Trophoblast cell (in vitro differentiated cells and primary cell): ENCODE data around the gene CPA1.
A peak's percentile ranks its signal among the peaks of the same experiment; 100 is the strongest.

Source experiments
- DNase-seq, 2 donors: peaks; one replicate each; pipeline ENCODE4 v3.0.0-alpha.2; 2016
- H2AFZ ChIP-seq: 2 replicates; pipeline ENCODE4 v1.6.1; 2013; ENCODE audit warnings: low read length, moderate library complexity, mild to moderate bottlenecking; ENCODE audit not compliant: insufficient read depth, poor library complexity
- H2AK5ac ChIP-seq: 2 replicates; pipeline ENCODE4 v1.6.1; 2013; ENCODE audit warnings: mild to moderate bottlenecking, low read length
- H2BK120ac ChIP-seq: 2 replicates; pipeline ENCODE4 v1.6.1; 2013; ENCODE audit warnings: low read length, mild to moderate bottlenecking, moderate library complexity; ENCODE audit not compliant: insufficient read depth, poor library complexity
- H2BK12ac ChIP-seq: 2 replicates; pipeline ENCODE4 v1.6.1; 2013; ENCODE audit warnings: mild to moderate bottlenecking, low read length, moderate library complexity
- H2BK5ac ChIP-seq: 2 replicates; pipeline ENCODE4 v1.6.1; 2013; ENCODE audit warnings: low read length, low read depth, moderate library complexity, mild to moderate bottlenecking; ENCODE audit not compliant: poor library complexity
- H3K14ac ChIP-seq: 2 replicates; pipeline ENCODE4 v1.6.1; 2013; ENCODE audit warnings: mild to moderate bottlenecking, low read length
- H3K18ac ChIP-seq: 2 replicates; pipeline ENCODE4 v1.6.1; 2013; ENCODE audit warnings: mild to moderate bottlenecking, low read length
- H3K23ac ChIP-seq: 2 replicates; pipeline ENCODE4 v1.6.1; 2013; ENCODE audit warnings: low read length
- H3K27ac ChIP-seq: 2 replicates; pipeline ENCODE4 v1.5.1; 2013; ENCODE audit warnings: low read depth, mild to moderate bottlenecking, inconsistent platforms, low read length, moderate library complexity
- H3K27me3 ChIP-seq: 2 replicates; pipeline ENCODE4 v1.6.1; 2013; ENCODE audit warnings: inconsistent platforms, mild to moderate bottlenecking, low read length, moderate library complexity; ENCODE audit not compliant: insufficient read depth
- H3K36me3 ChIP-seq, 2 experiments: 1 replicate in 1 of 2; 2 replicates in 1 of 2; pipeline ENCODE4 v1.6.1; 2013; ENCODE audit warnings: low read length in 2 of 2, mild to moderate bottlenecking in 2 of 2, moderate library complexity in 1 of 2; ENCODE audit not compliant: insufficient read depth in 2 of 2, control insufficient read depth in 1 of 2
- H3K4ac ChIP-seq: 2 replicates; pipeline ENCODE4 v1.6.1; 2013; ENCODE audit warnings: low read depth, mild to moderate bottlenecking, low read length, moderate library complexity
- H3K4me1 ChIP-seq, 2 experiments: 1 replicate in 1 of 2; 2 replicates in 1 of 2; pipeline ENCODE4 v1.6.1; 2013; ENCODE audit warnings: low read length in 2 of 2, mild to moderate bottlenecking in 2 of 2, moderate library complexity in 1 of 2; ENCODE audit not compliant: insufficient read depth in 2 of 2, control insufficient read depth in 1 of 2
- H3K4me2 ChIP-seq: 2 replicates; pipeline ENCODE4 v1.6.1; 2013; ENCODE audit warnings: inconsistent platforms, mild to moderate bottlenecking, low read length, moderate library complexity
- H3K4me3 ChIP-seq: 2 replicates; pipeline ENCODE4 v1.5.1; 2013; ENCODE audit warnings: mild to moderate bottlenecking, low read depth, low read length, inconsistent platforms
- H3K79me1 ChIP-seq: one replicate; pipeline ENCODE4 v1.6.1; 2013; ENCODE audit warnings: low read length
- H3K79me2 ChIP-seq: 2 replicates; pipeline ENCODE4 v1.6.1; 2013; ENCODE audit warnings: low read length, mild to moderate bottlenecking; ENCODE audit not compliant: control insufficient read depth, insufficient read depth, poor library complexity
- H3K9ac ChIP-seq: 2 replicates; pipeline ENCODE4 v1.6.1; 2013; ENCODE audit warnings: mild to moderate bottlenecking, low read length
- H3K9me3 ChIP-seq: 2 replicates; pipeline ENCODE4 v1.6.1; 2013; ENCODE audit warnings: low read depth, mild to moderate bottlenecking, control low read depth, inconsistent platforms, low read length; ENCODE audit not compliant: insufficient read depth
- H4K12ac ChIP-seq: 2 replicates; pipeline ENCODE4 v1.6.1; 2013; ENCODE audit warnings: low read depth, mild to moderate bottlenecking, low read length, moderate library complexity
- H4K8ac ChIP-seq: 2 replicates; pipeline ENCODE4 v1.6.1; 2013; ENCODE audit warnings: low read depth, mild to moderate bottlenecking, low read length, moderate library complexity
- H4K91ac ChIP-seq: one replicate; pipeline ENCODE4 v1.6.1; 2013; ENCODE audit warnings: low read depth, mild to moderate bottlenecking, low read length, moderate library complexity
- WGBS: extraction: QIAGEN DNeasy Blood & Tissue Kit; methylation state at CpG from one replicate; pipeline ENCODE4 v1.1.7; 2013; ENCODE audit warnings: missing lambda C conversion rate; ENCODE audit not compliant: insufficient read length, insufficient coverage; ENCODE audit errors: extremely low coverage; 5-methylcytosine and 5-hydroxymethylcytosine counted together

Gene CPA1

GRCh38 chr7:130420943-130421578, 40.8 kb downstream of the CPA1 start:
- Histone ChIP-seq H3K27ac (no peak overlapping the region), H3K9ac (no peak overlapping the region), H3K4me3 (no peak overlapping the region), H3K4me1 (peaks cover 3 to 6% of the 10 kb centered on the region in 2 experiments), H3K18ac (no peak overlapping the region), H3K79me2 (no peaks in the 10 kb centered on the region), H4K8ac (no peak overlapping the region), H3K9me3 (no peaks in the 10 kb centered on the region), H2AK5ac (no peak overlapping the region), H4K91ac (no peak overlapping the region), H3K79me1 (peaks cover 6% of the 10 kb centered on the region), H2BK12ac (no peak overlapping the region), H3K23ac (no peak overlapping the region), H3K4me2 (no peak overlapping the region), H3K4ac (no peak overlapping the region), H2BK120ac (no peak overlapping the region), H4K12ac (no peak overlapping the region), H2BK5ac (no peak overlapping the region), H3K36me3 (no peaks in the 10 kb centered on the region), H3K27me3 (no peaks in the 10 kb centered on the region), H2AFZ (no peak overlapping the region), H3K14ac (no peak overlapping the region)
- DNase-seq, result no peak
- WGBS, result no CpG with 5 or more reads among the region's 4 CpGs

- Histone ChIP-seq H3K14ac (no peak overlapping the region), H3K4me3 (no peak overlapping the region), H4K8ac (no peak overlapping the region), H3K4ac (no peak overlapping the region), H2AFZ (no peak overlapping the region), H3K27ac (no peak overlapping the region), H2BK5ac (no peak overlapping the region), H3K4me2 (no peak overlapping the region), H3K79me1 (peaks cover 6% of the 10 kb centered on the region), H2AK5ac (no peak overlapping the region), H4K91ac (no peak overlapping the region), H3K36me3 (no peaks in the 10 kb centered on the region), H2BK120ac (no peak overlapping the region), H3K9me3 (no peaks in the 10 kb centered on the region), H2BK12ac (no peak overlapping the region), H3K27me3 (no peaks in the 10 kb centered on the region), H3K18ac (no peak overlapping the region), H3K23ac (no peak overlapping the region), H3K9ac (no peak overlapping the region), H4K12ac (no peak overlapping the region), H3K4me1 (peaks cover 3 to 6% of the 10 kb centered on the region in 2 experiments), H3K79me2 (no peaks in the 10 kb centered on the region)
- no peak for DNase-seq
- no CpG with 5 or more reads among the region's 2 CpGs for WGBS
Observed at GRCh38 chr7:130421684-130422083, 41.4 kb downstream of the CPA1 start.

- H3K9me3 ChIP-seq, result no peaks in the 10 kb centered on the region
- H3K27ac ChIP-seq, result no peak overlapping the region
- H3K9ac ChIP-seq, result no peak overlapping the region
- no peak overlapping the region for H2BK5ac ChIP-seq
- H2BK12ac ChIP-seq, result no peak overlapping the region
- no CpG with 5 or more reads among the region's 3 CpGs for WGBS
- H4K8ac ChIP-seq, result no peak overlapping the region
- H3K27me3 ChIP-seq, result no peaks in the 10 kb centered on the region
- H3K4me1 ChIP-seq, result peaks cover 3% of the 10 kb centered on the region in 2 experiments
- H4K91ac ChIP-seq, result no peak overlapping the region
- H3K79me1 ChIP-seq, result peaks cover 4% of the 10 kb centered on the region
- H3K79me2 ChIP-seq, result no peaks in the 10 kb centered on the region
- H3K4ac ChIP-seq, result no peak overlapping the region
- H4K12ac ChIP-seq, result no peak overlapping the region
- no peak overlapping the region for H3K4me3 ChIP-seq
- no peak overlapping the region for H3K4me2 ChIP-seq
- peak; percentile 22 to 90 for DNase-seq
- H3K36me3 ChIP-seq, result no peaks in the 10 kb centered on the region
- H2BK120ac ChIP-seq, result no peak overlapping the region
- H3K14ac ChIP-seq, result no peak overlapping the region
- H3K18ac ChIP-seq, result no peak overlapping the region
- no peak overlapping the region for H3K23ac ChIP-seq
- H2AFZ ChIP-seq, result no peak overlapping the region
- H2AK5ac ChIP-seq, result no peak overlapping the region
Observed at GRCh38 chr7:130423501-130424037, 43.3 kb downstream of the CPA1 start.

- no peak overlapping the region for H2BK5ac ChIP-seq
- H4K12ac ChIP-seq, result no peak overlapping the region
- no peak overlapping the region for H4K8ac ChIP-seq
- H3K4me3 ChIP-seq, result no peak overlapping the region
- no peak overlapping the region for H3K23ac ChIP-seq
- no peak overlapping the region for H4K91ac ChIP-seq
- H3K4ac ChIP-seq, result no peak overlapping the region
- H2BK12ac ChIP-seq, result no peak overlapping the region
- no peak overlapping the region for H3K27ac ChIP-seq
- WGBS, result no CpG with 5 or more reads among the region's 4 CpGs
- H3K9ac ChIP-seq, result no peak overlapping the region
- H3K4me1 ChIP-seq, result peaks cover under 1 to 1% of the 10 kb centered on the region in 2 experiments
- H3K4me2 ChIP-seq, result no peak overlapping the region
- no peaks in the 10 kb centered on the region for H3K9me3 ChIP-seq
- H3K14ac ChIP-seq, result no peak overlapping the region
- H3K36me3 ChIP-seq, result no peaks in the 10 kb centered on the region
- H3K18ac ChIP-seq, result no peak overlapping the region
- DNase-seq, result no peak
- H3K79me2 ChIP-seq, result no peaks in the 10 kb centered on the region
- no peak overlapping the region for H2AFZ ChIP-seq
- no peak overlapping the region for H2AK5ac ChIP-seq
- no peak overlapping the region for H2BK120ac ChIP-seq
- peaks cover 3% of the 10 kb centered on the region for H3K79me1 ChIP-seq
- H3K27me3 ChIP-seq, result no peaks in the 10 kb centered on the region
Observed at GRCh38 chr7:130425796-130426195, 45.5 kb downstream of the CPA1 start.
